IPS-15b (cell line): ENCODE data around the gene EMCN.
"Not testable (repeated sequence)": the region's sequence is repeated elsewhere in the genome, so short reads cannot be mapped to it uniquely, and the experiment has no call there.

Experiments used
- H3K27me3 ChIP-seq: one replicate; pipeline ENCODE4 v1.6.1; 2013; ENCODE audit warnings: low read length; ENCODE audit not compliant: control insufficient read depth, insufficient read depth
- H3K36me3 ChIP-seq: one replicate; pipeline ENCODE4 v1.6.1; 2013; ENCODE audit warnings: low read length; ENCODE audit not compliant: control insufficient read depth, insufficient read depth
- H3K4me1 ChIP-seq: one replicate; pipeline ENCODE4 v1.6.1; 2013; ENCODE audit warnings: mild to moderate bottlenecking, low read length; ENCODE audit not compliant: control insufficient read depth, insufficient read depth
- H3K4me3 ChIP-seq: one replicate; pipeline ENCODE4 v1.5.1; 2013; ENCODE audit warnings: low read depth, low read length
- H3K9ac ChIP-seq: one replicate; pipeline ENCODE4 v1.6.1; 2013; ENCODE audit warnings: low read depth, mild to moderate bottlenecking, low read length
- H3K9me3 ChIP-seq: one replicate; pipeline ENCODE4 v1.6.1; 2013; ENCODE audit warnings: mild to moderate bottlenecking, low read length; ENCODE audit not compliant: control insufficient read depth, insufficient read depth

EMCN gene

GRCh38 chr4:100517864-100518341, at the start of gene EMCN:
Gene EMCN (minus strand): TSS chr4:100518022. CDS start chr4:100517914, 108 bp downstream.
- H3K27me3 ChIP-seq = no peaks in the 10 kb centered on the region
- H3K4me3 ChIP-seq = no peak within 1 kb of the TSS
- no peaks in the 10 kb centered on the region for H3K4me1 ChIP-seq
- no peak within 1 kb of the TSS for H3K9ac ChIP-seq
- H3K36me3 ChIP-seq = no peaks in the 10 kb centered on the region
- H3K9me3 ChIP-seq = no peaks in the 10 kb centered on the region

GRCh38 chr4:100566396-100566795, 48.6 kb upstream of the EMCN start:
- H3K9me3 ChIP-seq = no peaks in the 10 kb centered on the region
- H3K9ac ChIP-seq = no peak overlapping the region
- H3K4me1 ChIP-seq = no peaks in the 10 kb centered on the region
- H3K4me3 ChIP-seq = no peak overlapping the region
- no peaks in the 10 kb centered on the region for H3K27me3 ChIP-seq
- no peaks in the 10 kb centered on the region for H3K36me3 ChIP-seq

GRCh38 chr4:100557306-100557705, 39.5 kb upstream of the EMCN start:
- H3K4me3 ChIP-seq = no peak overlapping the region
- no peaks in the 10 kb centered on the region for H3K4me1 ChIP-seq
- no peaks in the 10 kb centered on the region for H3K27me3 ChIP-seq
- no peak overlapping the region for H3K9ac ChIP-seq
- H3K9me3 ChIP-seq = no peaks in the 10 kb centered on the region
- no peaks in the 10 kb centered on the region for H3K36me3 ChIP-seq

GRCh38 chr4:100555611-100556337, 38.0 kb upstream of the EMCN start:
- Histone ChIP-seq H3K4me1 (no peaks in the 10 kb centered on the region), H3K4me3 (no peak overlapping the region), H3K9me3 (no peaks in the 10 kb centered on the region), H3K36me3 (no peaks in the 10 kb centered on the region), H3K27me3 (no peaks in the 10 kb centered on the region), H3K9ac (no peak overlapping the region)

- Histone ChIP-seq H3K9me3 (no peaks in the 10 kb centered on the region), H3K9ac (no peak overlapping the region), H3K27me3 (no peaks in the 10 kb centered on the region), H3K4me3 (no peak overlapping the region), H3K36me3 (no peaks in the 10 kb centered on the region), H3K4me1 (peaks cover 4% of the 10 kb centered on the region)
Measured at GRCh38 chr4:100548200-100548560, 30.4 kb upstream of the EMCN start.

GRCh38 chr4:100547541-100548199, 29.8 kb upstream of the EMCN start:
- no peaks in the 10 kb centered on the region for H3K9me3 ChIP-seq
- no peak overlapping the region for H3K9ac ChIP-seq
- peaks cover 4% of the 10 kb centered on the region for H3K4me1 ChIP-seq
- no peak overlapping the region for H3K4me3 ChIP-seq
- no peaks in the 10 kb centered on the region for H3K36me3 ChIP-seq
- no peaks in the 10 kb centered on the region for H3K27me3 ChIP-seq

GRCh38 chr4:100545427-100545826, 27.6 kb upstream of the EMCN start:
- no peaks in the 10 kb centered on the region for H3K9me3 ChIP-seq
- no peaks in the 10 kb centered on the region for H3K36me3 ChIP-seq
- H3K4me3 ChIP-seq = no peak overlapping the region
- no peak overlapping the region for H3K9ac ChIP-seq
- H3K4me1 ChIP-seq = peaks cover 4% of the 10 kb centered on the region
- H3K27me3 ChIP-seq = no peaks in the 10 kb centered on the region

- no peaks in the 10 kb centered on the region for H3K4me1 ChIP-seq
- H3K9ac ChIP-seq = no peak overlapping the region
- no peaks in the 10 kb centered on the region for H3K27me3 ChIP-seq
- no peak overlapping the region for H3K4me3 ChIP-seq
- no peaks in the 10 kb centered on the region for H3K36me3 ChIP-seq
- H3K9me3 ChIP-seq = no peaks in the 10 kb centered on the region
Measured at GRCh38 chr4:100540131-100540530, 22.3 kb upstream of the EMCN start.

- Histone ChIP-seq H3K27me3 (no peaks in the 10 kb centered on the region), H3K9me3 (no peaks in the 10 kb centered on the region), H3K36me3 (no peaks in the 10 kb centered on the region), H3K9ac (no peak overlapping the region), H3K4me1 (no peaks in the 10 kb centered on the region), H3K4me3 (no peak overlapping the region)
Measured at GRCh38 chr4:100539706-100540105, 21.9 kb upstream of the EMCN start.

- no peaks in the 10 kb centered on the region for H3K36me3 ChIP-seq
- no peak overlapping the region for H3K4me3 ChIP-seq
- no peaks in the 10 kb centered on the region for H3K4me1 ChIP-seq
- H3K27me3 ChIP-seq = no peaks in the 10 kb centered on the region
- no peak overlapping the region for H3K9ac ChIP-seq
- no peaks in the 10 kb centered on the region for H3K9me3 ChIP-seq
Measured at GRCh38 chr4:100533741-100534140, 15.9 kb upstream of the EMCN start.

- H3K36me3 ChIP-seq, H3K4me3 ChIP-seq, H3K27me3 ChIP-seq, H3K4me1 ChIP-seq, H3K9ac ChIP-seq, H3K9me3 ChIP-seq: not testable (repeated sequence)
Measured at GRCh38 chr4:100530161-100530560, 12.3 kb upstream of the EMCN start.

GRCh38 chr4:100525686-100526085, 7.9 kb upstream of the EMCN start:
- no peaks in the 10 kb centered on the region for H3K27me3 ChIP-seq
- H3K4me3 ChIP-seq = no peak overlapping the region
- H3K4me1 ChIP-seq = no peaks in the 10 kb centered on the region
- H3K9ac ChIP-seq = no peak overlapping the region
- H3K9me3 ChIP-seq = no peaks in the 10 kb centered on the region
- H3K36me3 ChIP-seq = no peaks in the 10 kb centered on the region
